GM18511 (cell line): Measurements from ENCODE around the gene TNRC6C.
A peak's percentile ranks its signal among the peaks of the same experiment; 100 is the strongest.
"Not testable (repeated sequence)": the region's sequence is repeated elsewhere in the genome, so short reads cannot be mapped to it uniquely, and the experiment has no call there.

ENCODE experiments used
- ATAC-seq: cut with Tn5 transposase; IDR thresholded peaks from one replicate; pipeline ENCODE4 v1.9.1; 2021; ENCODE audit warnings: mild to moderate bottlenecking, moderate library complexity; ENCODE audit not compliant: unreplicated experiment

The TNRC6C gene

DNA sequence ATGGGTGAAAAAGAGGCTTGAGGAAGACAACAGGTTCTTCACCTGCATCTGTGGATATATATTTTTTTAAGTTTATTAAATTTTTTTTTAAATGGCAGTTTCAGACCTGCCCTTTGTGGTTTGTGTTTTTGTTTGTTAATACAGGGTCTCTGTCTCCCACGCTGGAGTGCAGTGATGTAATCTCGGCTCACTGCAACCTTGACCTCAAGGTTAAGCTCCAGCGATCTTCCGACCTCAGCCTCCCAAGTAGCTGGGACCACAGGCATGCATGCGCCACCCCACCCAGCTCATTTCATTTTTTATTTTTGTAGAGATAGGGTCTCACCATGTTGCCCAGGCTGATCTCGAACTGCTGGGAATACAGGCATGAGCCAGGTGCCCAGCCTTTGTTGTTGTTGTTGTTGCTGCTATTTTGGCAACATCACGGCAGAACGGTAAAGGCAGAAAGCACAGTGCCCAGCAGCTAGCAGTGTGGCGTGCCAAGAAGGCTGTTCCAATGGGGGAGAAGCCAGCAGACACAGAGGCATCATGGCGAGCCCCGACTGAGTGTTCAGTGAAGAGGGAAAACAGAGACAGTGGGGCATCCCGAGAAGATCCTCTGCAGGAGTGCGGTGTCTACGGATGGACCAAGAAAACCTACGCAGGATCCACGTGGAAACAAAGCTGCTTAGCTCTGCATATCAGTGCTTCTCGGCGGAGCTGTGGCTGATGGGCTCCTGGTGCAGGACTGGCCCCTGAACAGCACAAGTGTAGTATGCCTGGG, 150.4 kb downstream of the TNRC6C start:
- no peak for ATAC-seq

DNA sequence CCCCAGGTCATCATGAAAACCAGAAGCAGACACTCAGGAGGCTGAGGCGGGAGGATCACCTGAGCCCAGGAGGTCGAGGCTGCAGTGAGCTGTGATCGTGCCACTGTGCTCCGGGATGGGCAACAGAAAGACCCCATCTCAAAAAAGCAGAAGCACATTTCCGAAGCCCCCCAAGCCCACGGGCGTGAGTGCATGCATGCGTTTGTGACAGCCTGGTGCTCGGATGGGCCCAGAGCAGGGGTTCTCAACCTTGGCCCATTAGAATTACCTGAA, 150.9 kb downstream of the TNRC6C start:
- ATAC-seq: no peak

- ATAC-seq: no peak
Observed at GRCh38 chr17:78110363-78111015, 152.0 kb downstream of the TNRC6C start.

DNA sequence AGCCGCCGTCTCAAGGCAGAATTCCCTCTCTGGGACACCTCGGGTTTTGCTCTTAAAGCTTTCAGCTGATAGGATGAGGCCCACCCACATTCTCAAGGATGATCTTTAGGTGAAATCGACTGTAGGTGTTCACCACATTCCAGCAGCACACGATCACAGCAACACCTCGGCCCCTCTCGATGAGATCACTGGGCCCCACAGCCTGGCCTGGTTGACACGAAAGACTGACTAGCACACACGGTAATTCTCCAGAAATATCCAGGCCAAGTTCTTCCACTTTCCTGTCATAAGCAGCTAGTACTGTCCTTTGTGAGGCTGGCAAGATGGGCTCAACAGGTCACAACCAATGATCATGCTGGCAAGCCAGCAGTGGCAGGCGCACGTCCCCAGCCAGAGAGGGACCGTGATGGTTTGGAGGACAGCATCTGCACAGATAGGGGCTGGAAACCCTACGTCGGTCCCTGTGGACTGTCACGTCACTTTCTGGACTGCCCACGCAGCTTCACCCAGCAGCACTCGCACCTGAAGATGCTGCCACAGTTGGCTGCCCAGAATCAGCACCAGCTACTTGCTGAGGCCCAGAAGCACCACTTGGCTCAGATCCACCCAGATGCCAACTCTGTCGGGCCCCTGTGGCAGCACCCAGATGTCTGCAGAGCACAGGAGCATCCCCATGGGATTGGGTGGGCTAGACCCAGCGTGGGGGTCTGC, 152.7 kb downstream of the TNRC6C start:
- no peak for ATAC-seq

- ATAC-seq: no peak
Observed at GRCh38 chr17:78111727-78112517, 153.4 kb downstream of the TNRC6C start.

DNA sequence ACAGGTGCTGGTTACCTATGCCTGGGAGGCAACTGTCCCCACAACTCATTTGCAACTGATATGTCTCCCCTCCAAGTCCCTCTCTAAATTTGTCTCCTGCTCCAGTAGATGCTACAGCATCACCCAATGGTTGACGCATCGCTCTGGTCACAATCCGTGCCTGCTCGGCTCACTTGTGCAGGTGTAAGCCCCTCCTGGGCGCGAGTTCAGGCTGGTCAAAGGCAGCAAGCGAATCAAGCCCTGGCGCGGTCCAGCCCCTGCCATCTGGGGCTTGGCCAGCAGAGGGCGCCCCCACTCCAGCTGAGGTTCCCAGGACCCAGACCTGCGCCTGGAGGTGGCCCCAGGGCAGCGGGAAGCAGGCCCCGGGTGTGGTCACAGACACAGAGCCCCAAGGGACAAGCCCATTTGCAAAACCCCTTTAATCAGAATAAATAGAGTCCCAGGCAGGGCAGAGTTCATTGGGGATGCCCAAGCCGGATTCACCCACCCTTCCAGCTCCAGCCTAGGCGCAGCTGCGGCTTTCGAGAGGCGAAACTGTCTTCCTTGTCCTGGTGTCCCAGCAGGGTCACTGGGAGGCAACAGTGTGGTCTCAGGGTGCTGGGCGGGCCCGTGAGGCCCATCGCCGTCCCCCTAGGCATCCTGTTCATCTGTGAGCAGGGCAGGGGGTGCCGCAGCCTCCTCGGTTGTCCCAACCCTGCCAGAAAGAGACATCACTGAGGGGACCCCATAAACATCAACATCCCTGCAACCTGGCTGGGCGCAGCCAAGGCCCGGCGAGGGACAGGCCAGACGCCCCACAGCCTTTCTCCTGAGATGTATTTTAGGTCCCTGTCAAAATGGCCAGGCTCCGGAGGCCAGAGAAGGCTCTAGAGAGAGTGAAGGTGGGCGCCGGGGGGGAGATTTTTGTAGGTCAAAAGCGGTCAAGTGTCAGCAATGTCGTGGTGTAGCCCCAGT, 154.3 kb downstream of the TNRC6C start:
- peak; percentile 57 for ATAC-seq

- no peak for ATAC-seq
Observed at GRCh38 chr17:78113804-78114785, 155.6 kb downstream of the TNRC6C start.

- no peak for ATAC-seq
Observed at GRCh38 chr17:78114831-78115723, 156.6 kb downstream of the TNRC6C start.

GRCh38 chr17:78115803-78116202, 157.3 kb downstream of the TNRC6C start:
- not testable (repeated sequence) for ATAC-seq

DNA sequence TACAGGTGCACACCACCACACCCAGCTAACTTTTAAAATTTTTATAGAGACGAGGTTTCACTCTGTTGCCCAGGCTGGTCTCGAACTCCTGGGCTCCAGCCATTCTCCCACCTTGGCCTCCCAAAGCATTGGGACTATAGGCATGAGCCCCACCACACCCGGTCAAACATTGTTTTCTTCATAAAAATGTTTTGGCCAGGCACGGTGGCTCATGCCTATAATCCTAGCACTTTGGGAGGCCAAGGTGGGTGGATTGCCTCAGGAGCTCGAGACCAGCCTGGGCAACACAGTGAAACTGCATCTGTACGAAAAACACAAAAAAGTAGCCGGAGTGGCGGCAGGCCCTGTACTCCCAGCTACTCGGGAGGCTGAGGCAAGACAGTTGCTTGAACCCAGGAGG, 157.9 kb downstream of the TNRC6C start:
- no peak for ATAC-seq

- ATAC-seq: no peak
Observed at GRCh38 chr17:78117027-78117981, 158.8 kb downstream of the TNRC6C start.

GRCh38 chr17:78118801-78119241, 160.3 kb downstream of the TNRC6C start:
- ATAC-seq: no peak

- ATAC-seq: no peak
Observed at GRCh38 chr17:78120537-78120936, 162.0 kb downstream of the TNRC6C start.

DNA sequence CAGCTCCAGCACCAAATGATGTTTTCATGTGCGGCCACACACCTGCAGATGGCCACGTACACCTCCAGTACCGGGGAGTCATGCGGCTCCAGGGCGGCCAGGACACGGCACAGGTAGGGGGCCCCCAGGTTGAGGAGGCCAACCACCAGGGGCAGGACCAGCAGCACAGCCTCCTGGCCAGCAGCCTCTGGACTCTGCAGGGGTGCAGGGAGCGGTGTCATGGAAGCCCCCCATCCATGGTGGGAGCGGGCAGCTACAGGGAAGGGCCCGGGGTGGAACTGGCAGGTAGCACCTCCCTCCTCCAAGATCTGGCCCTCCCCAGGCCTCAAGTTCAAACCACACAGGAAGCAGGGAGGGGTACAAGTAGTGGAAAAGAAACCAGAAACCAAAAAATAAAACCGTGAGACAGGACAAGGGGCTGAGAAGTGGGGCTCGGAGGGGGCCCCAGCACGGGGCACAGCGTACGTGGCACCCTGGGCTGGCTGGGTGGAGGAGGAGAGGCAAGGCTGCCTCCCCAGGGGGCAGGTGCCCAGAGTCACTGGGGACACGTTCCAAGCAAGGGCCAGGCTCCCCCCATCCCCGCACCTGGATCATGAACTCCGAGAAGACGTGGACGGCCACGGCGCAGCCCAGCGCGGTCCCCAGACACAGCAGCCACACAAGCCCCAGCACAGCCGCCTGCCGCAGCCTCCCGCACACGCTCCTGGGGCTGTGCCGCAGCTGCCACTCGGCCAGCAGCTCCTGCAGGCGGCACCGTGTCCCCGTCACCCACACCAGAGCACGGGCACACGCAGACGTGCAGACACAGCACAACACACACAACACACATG, 162.7 kb downstream of the TNRC6C start:
- no peak for ATAC-seq

DNA sequence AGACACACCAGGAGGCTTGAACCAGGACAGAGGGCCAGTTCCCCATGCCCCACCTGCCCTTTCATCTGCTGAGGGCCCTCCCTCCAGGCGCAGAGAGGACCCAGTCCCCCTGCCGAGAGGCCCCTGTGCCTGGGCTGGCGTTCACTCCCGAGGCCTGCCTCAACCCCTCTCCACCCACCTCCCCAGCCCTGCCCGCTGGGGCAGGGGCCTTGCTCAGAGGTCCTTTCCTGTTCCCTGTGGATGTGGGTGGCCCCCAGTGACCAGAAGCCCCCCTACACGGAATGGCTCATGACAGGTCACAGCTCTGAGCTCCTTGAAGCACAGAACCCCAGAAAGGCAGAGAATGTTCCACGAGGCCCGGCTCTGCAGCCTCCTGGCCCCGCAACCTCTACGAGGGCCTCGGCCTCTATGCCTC, 163.3 kb downstream of the TNRC6C start:
- ATAC-seq: no peak
